Vein endothelial cell (primary cell): ENCODE results near the gene DBNL. TPM values are rescaled to one million over a fixed set of nuclear protein-coding genes. Genes with fewer than 3 reads are reported as not detected.

Source experiments
- total RNA-seq: library from RNA; depleted of rRNA; stranded (reverse); fragments of >200 nt; gene quantifications from 2 replicates; pipeline ENCODE4 v1.2.3, GENCODE V29; 2012

The DBNL gene
- total RNA-seq = 140 and 144 TPM in 2 replicates

GRCh38 chr7:44044315-44045225 is at the start of gene DBNL:
Gene DBNL, plus strand, starts transcription at chr7:44044702. Its CDS starts 36 bp downstream, at chr7:44044738.

GRCh38 chr7:43997532-43997931 is 47.0 kb upstream of the DBNL start, which contains the start of gene SPDYE1:
Gene SPDYE1, plus strand, starts transcription at chr7:43997897. Its CDS starts 2,053 bp downstream, at chr7:43999950.

GRCh38 chr7:44065431-44066110 is 21.1 kb downstream of the DBNL start, which contains the start of gene PGAM2:
Gene PGAM2, minus strand, starts transcription at chr7:44065567. Its CDS starts 38 bp downstream, at chr7:44065529.

GRCh38 chr7:44103923-44104859 is 59.7 kb downstream of the DBNL start, which contains the start of gene AEBP1:
Gene AEBP1, plus strand, starts transcription at chr7:44104345. Its CDS starts 321 bp downstream, at chr7:44104666.

Other genes with a start within 250 kb of the DBNL start
- gene MRPS24, start 175.2 kb upstream of the DBNL start, total RNA-seq = 69.2 and 78.3 TPM in 2 replicates
- gene URGCP, start 138.1 kb upstream of the DBNL start, total RNA-seq = 21.9 TPM in 2 replicates
- gene UBE2D4, start 118.3 kb upstream of the DBNL start, total RNA-seq = 17.3 and 18.1 TPM in 2 replicates
- not detected in 2 replicates for gene SPDYE1, start 46.8 kb upstream of the DBNL start, total RNA-seq
- gene PGAM2, start 20.9 kb downstream of the DBNL start, total RNA-seq = not detected in 2 replicates
- gene POLM, start 37.8 kb downstream of the DBNL start, total RNA-seq = 16.9 and 27.8 TPM in 2 replicates
- gene AEBP1, start 59.6 kb downstream of the DBNL start, total RNA-seq = 8.9 and 27.4 TPM in 2 replicates
- 81.0 and 87.9 TPM in 2 replicates for gene POLD2, start 78.8 kb downstream of the DBNL start, total RNA-seq
- not detected in 2 replicates for gene MYL7, start 96.6 kb downstream of the DBNL start, total RNA-seq
- 0.19 and 0.65 TPM in 2 replicates for gene GCK, start 144.7 kb downstream of the DBNL start, total RNA-seq
- gene YKT6, start 156.3 kb downstream of the DBNL start, total RNA-seq = 128 and 138 TPM in 2 replicates